Keratinocyte (primary cell): ENCODE results near the gene NPHP1. TPM values are rescaled to one million over a fixed set of nuclear protein-coding genes. Genes with fewer than 3 reads are reported as not detected.
A peak's percentile ranks its signal among the peaks of the same experiment; 100 is the strongest.
"Not testable (repeated sequence)": the region's sequence is repeated elsewhere in the genome, so short reads cannot be mapped to it uniquely, and the experiment has no call there.

Experiments used
- DNase-seq: peaks from one replicate; pipeline ENCODE4 v3.0.0-alpha.2; 2011; ENCODE audit warnings: low read depth, missing footprints, low spot score
- FAIRE-seq: peaks from 2 replicates; lab custom pipeline; 2011; peaks lifted over from hg19 to GRCh38; lab: Jason Lieb, UNC
- H2AFZ ChIP-seq: 2 replicates; pipeline ENCODE4 v1.6.0; 2012; ENCODE audit warnings: low read length, control low read depth, inconsistent platforms; ENCODE audit not compliant: control insufficient read depth
- H3K27ac ChIP-seq: 2 replicates; pipeline ENCODE4 v1.5.1; 2011; ENCODE audit warnings: low read length; ENCODE audit not compliant: control insufficient read depth, insufficient read depth
- H3K27me3 ChIP-seq: 3 replicates; pipeline ENCODE4 v1.6.0; 2011; ENCODE audit warnings: low read length; ENCODE audit not compliant: control insufficient read depth, insufficient read depth; ENCODE audit errors: extremely low read depth
- H3K36me3 ChIP-seq, 2 experiments: 2 replicates in 1 of 2; 3 replicates in 1 of 2; pipeline ENCODE4 v1.5.1; 2011; ENCODE audit warnings: low read length in 2 of 2, mild to moderate bottlenecking in 1 of 2; ENCODE audit not compliant: control insufficient read depth in 2 of 2, insufficient read depth in 2 of 2; ENCODE audit errors: extremely low read depth in 1 of 2
- H3K4me1 ChIP-seq: 3 replicates; pipeline ENCODE4 v1.5.1; 2011; ENCODE audit warnings: low read length; ENCODE audit not compliant: control insufficient read depth, insufficient read depth; ENCODE audit errors: extremely low read depth
- H3K4me2 ChIP-seq: 3 replicates; pipeline ENCODE4 v1.6.0; 2011; ENCODE audit warnings: low read depth, low read length; ENCODE audit not compliant: control insufficient read depth, insufficient read depth; ENCODE audit errors: extremely low read depth
- H3K4me3 ChIP-seq, 3 experiments: fragments of 200-600 bp in 1 of 3; sonication (generic) in 1 of 3; 2 replicates in 2 of 3; 3 replicates in 1 of 3; pipeline ENCODE4 v1.5.1; 2011 to 2016; ENCODE audit warnings: low read length in 3 of 3, mild to moderate bottlenecking in 3 of 3, control low read depth in 2 of 3, inconsistent platforms in 1 of 3, low read depth in 1 of 3, mixed read lengths in 1 of 3, mixed run types in 1 of 3, moderate library complexity in 1 of 3; ENCODE audit not compliant: control insufficient read depth in 2 of 3, insufficient read depth in 2 of 3; ENCODE audit errors: extremely low read depth in 1 of 3
- H3K79me2 ChIP-seq: 2 replicates; pipeline ENCODE4 v1.6.0; 2012; ENCODE audit warnings: low read length; ENCODE audit not compliant: control insufficient read depth, insufficient read depth
- H3K9ac ChIP-seq: 3 replicates; pipeline ENCODE4 v1.6.0; 2011; ENCODE audit warnings: low read length; ENCODE audit not compliant: control insufficient read depth, insufficient read depth; ENCODE audit errors: extremely low read depth
- H3K9me1 ChIP-seq: 3 replicates; pipeline ENCODE4 v1.6.0; 2011; ENCODE audit warnings: low read length; ENCODE audit not compliant: control insufficient read depth, insufficient read depth; ENCODE audit errors: extremely low read depth
- H3K9me3 ChIP-seq: 2 replicates; pipeline ENCODE4 v1.5.1; 2012; ENCODE audit warnings: low read depth, low read length; ENCODE audit not compliant: control insufficient read depth
- H4K20me1 ChIP-seq: 3 replicates; pipeline ENCODE4 v1.6.0; 2011; ENCODE audit warnings: low read length; ENCODE audit not compliant: control insufficient read depth, insufficient read depth; ENCODE audit errors: extremely low read depth
- CTCF ChIP-seq, 3 experiments: IDR thresholded peaks in 1 of 3; conservative IDR thresholded peaks in 1 of 3; optimal IDR thresholded peaks in 1 of 3; 2 replicates in 2 of 3; 3 replicates in 1 of 3; pipeline versions ENCODE3 to v1.5.1; 2011; ENCODE audit warnings: low read length in 3 of 3, mild to moderate bottlenecking in 3 of 3, moderate library complexity in 2 of 3, control low read depth in 1 of 3, inconsistent platforms in 1 of 3; ENCODE audit not compliant: insufficient read depth in 2 of 3; ENCODE audit errors: extremely low read depth in 1 of 3
- EZH2 ChIP-seq: IDR thresholded peaks from one replicate; pipeline ENCODE4 v1.6.1; 2012; ENCODE audit warnings: inconsistent platforms, mild to moderate bottlenecking, low read length, moderate library complexity
- dilution Hi-C: fragments of 300-500 bp; cut with MboI; formaldehyde crosslinking; loops from one replicate; pipeline ENCODE4 v1.7.0; 2020; ENCODE audit warnings: low sequenced_read_pairs; ENCODE audit not compliant: extremely low pct_ligation_motif_present
- polyA minus RNA-seq, 3 experiments: library from RNA; depleted of rRNA, polyadenylated mRNA; stranded (reverse); fragments of >200 nt; gene quantifications; 1 replicate in 1 of 3; 2 replicates in 1 of 3; 3 replicates in 1 of 3; pipeline ENCODE4 v1.2.3, GENCODE V29; 2011
- polyA plus RNA-seq, 5 experiments: library from polyadenylated mRNA; depleted of rRNA in 3 of 5; stranded (reverse) in 3 of 5; stranded (forward) in 1 of 5; unstranded in 1 of 5; fragments of >200 nt; gene quantifications; 1 replicate in 1 of 5; 2 replicates in 3 of 5; 3 replicates in 1 of 5; pipeline versions ENCODE4 v1.2.1 to v1.2.3, GENCODE V29; 2011 to 2012; ENCODE audit warnings: missing spikeins in 2 of 5, low read depth in 1 of 5, low replicate concordance in 1 of 5

The NPHP1 gene
- polyA plus RNA-seq (2.9 to 8.1 TPM (median 3.9 TPM) in 3 replicates), polyA minus RNA-seq (0.62 to 2.7 TPM (median 1.0 TPM) in 3 replicates)
- polyA plus RNA-seq (2011; ENCODE audit: low read depth): 5.1 TPM
- 3.3 and 4.2 TPM in 2 replicates for polyA plus RNA-seq (2011; cell fraction: cytosol; rRNA removed)
- 4.3 and 5.7 TPM in 2 replicates for polyA plus RNA-seq (2011; cell fraction: nucleus; rRNA removed)
- 2.6 and 5.0 TPM in 2 replicates for polyA plus RNA-seq (2012; ENCODE audit: low replicate concordance)
- polyA minus RNA-seq (2011; cell fraction: cytosol; rRNA and poly(A)+ RNA removed): 0.96 TPM
- polyA minus RNA-seq (2011; cell fraction: nucleus; rRNA and poly(A)+ RNA removed): 1.9 and 2.2 TPM in 2 replicates

GRCh38 chr2:110204408-110205385 is at the start of gene NPHP1:
Gene NPHP1, minus strand, starts transcription at chr2:110205013. Its CDS starts 45 bp downstream, at chr2:110204968.
- no peaks in the 10 kb centered on the region for H3K9me3 ChIP-seq
- H3K4me3 ChIP-seq: peak within 1 kb of the TSS; percentile 50 to 89 (median 85)
- dilution Hi-C loops: no loop called here
- H2AFZ ChIP-seq: peak within 1 kb of the TSS; percentile 96
- FAIRE-seq: no peak
- no peaks in the 10 kb centered on the region for H3K9me1 ChIP-seq
- no peaks in the 10 kb centered on the region for H3K79me2 ChIP-seq
- peak within 1 kb of the TSS; percentile 99 for H3K4me2 ChIP-seq
- H3K27me3 ChIP-seq: no peaks in the 10 kb centered on the region
- TF ChIP-seq CTCF (optimal IDR thresholded peaks at IDR 0.05 in 1 of 3, IDR thresholded peaks at IDR 0.05 in 1 of 3, conservative IDR thresholded peaks at IDR 0.05 in 1 of 3; ENCODE audit: extremely low read depth in 1 of 3, insufficient read depth in 2 of 3, low read length in 3 of 3) (no peak), EZH2 (no peak)
- H3K4me1 ChIP-seq: peaks cover 18% of the 10 kb centered on the region
- H3K36me3 ChIP-seq: peaks cover 0 to under 1% of the 10 kb centered on the region in 2 experiments
- H4K20me1 ChIP-seq: no peaks in the 10 kb centered on the region
- peak within 1 kb of the TSS; percentile 78 for H3K27ac ChIP-seq
- DNase-seq: no peak
- peak within 1 kb of the TSS; percentile 81 for H3K9ac ChIP-seq

GRCh38 chr2:110248081-110248795 is 43.4 kb upstream of the NPHP1 start:
- dilution Hi-C loops, H3K9me1 ChIP-seq: not testable (repeated sequence)

GRCh38 chr2:110245488-110246435 is 40.9 kb upstream of the NPHP1 start:
- H3K4me3 ChIP-seq, H4K20me1 ChIP-seq, H3K4me1 ChIP-seq, H3K9ac ChIP-seq, H3K79me2 ChIP-seq, dilution Hi-C loops, FAIRE-seq, H3K4me2 ChIP-seq, H3K27ac ChIP-seq, H3K9me3 ChIP-seq, H2AFZ ChIP-seq, H3K27me3 ChIP-seq, H3K36me3 ChIP-seq, H3K9me1 ChIP-seq, DNase-seq: not testable (repeated sequence)

More at GRCh38 chr2:110248081-110248795, 43.4 kb upstream of the NPHP1 start:
- not testable (repeated sequence) for H3K9ac ChIP-seq, H4K20me1 ChIP-seq, H3K4me1 ChIP-seq, H3K27me3 ChIP-seq, H3K4me3 ChIP-seq, H3K36me3 ChIP-seq, H3K4me2 ChIP-seq, H3K9me3 ChIP-seq, DNase-seq, H3K79me2 ChIP-seq, H3K27ac ChIP-seq, FAIRE-seq, H2AFZ ChIP-seq
